Parathyroid adenoma (tissue), 2 donors: ENCODE data around the gene TSPAN10.
A peak's percentile ranks its signal among the peaks of the same experiment; 100 is the strongest.

Experiments used
- H2AFZ ChIP-seq: fragments of 300-600 bp; sonication (generic); one replicate; pipeline ENCODE4 v1.7.0; 2017; ENCODE audit warnings: antibody characterized with exemption, mild to moderate bottlenecking
- H3K27ac ChIP-seq: fragments of 300-600 bp; sonication (generic); one replicate; pipeline ENCODE4 v1.7.0; 2017
- H3K27me3 ChIP-seq: fragments of 300-600 bp; sonication (generic); one replicate; pipeline ENCODE4 v1.7.0; 2017; ENCODE audit warnings: low read length; ENCODE audit not compliant: control insufficient read depth, insufficient read depth
- H3K36me3 ChIP-seq: fragments of 300-600 bp; sonication (generic); one replicate; pipeline ENCODE4 v1.7.0; 2017; ENCODE audit warnings: low read length; ENCODE audit not compliant: control insufficient read depth, insufficient read depth
- H3K4me1 ChIP-seq: fragments of 300-600 bp; sonication (generic); one replicate; pipeline ENCODE4 v1.7.0; 2017; ENCODE audit warnings: control low read depth
- H3K4me2 ChIP-seq: fragments of 300-600 bp; sonication (generic); one replicate; pipeline ENCODE4 v1.7.0; 2017; ENCODE audit warnings: low read length
- H3K4me3 ChIP-seq: fragments of 300-600 bp; sonication (generic); one replicate; pipeline ENCODE4 v1.7.0; 2017; ENCODE audit warnings: low read depth, low read length
- H3K79me2 ChIP-seq: fragments of 300-600 bp; sonication (generic); one replicate; pipeline ENCODE4 v1.7.0; 2017; ENCODE audit warnings: control low read depth
- H3K9ac ChIP-seq: fragments of 300-600 bp; sonication (generic); one replicate; pipeline ENCODE4 v1.7.0; 2017; ENCODE audit warnings: mild to moderate bottlenecking
- H3K9me3 ChIP-seq: fragments of 300-600 bp; sonication (generic); one replicate; pipeline ENCODE4 v1.7.0; 2017; ENCODE audit warnings: low read length; ENCODE audit not compliant: control insufficient read depth
- TF ChIP-seq, protein P1 (sequence below): fragments of 300-600 bp; sonication (generic); IDR thresholded peaks from one replicate; pipeline ENCODE4 v1.7.0; 2017; ENCODE audit warnings: antibody characterized with exemption, mild to moderate bottlenecking
- donor health status: primary hyperparathyroidism.

Gene TSPAN10

GRCh38 chr17:81666342-81667191 is 29.6 kb downstream of the TSPAN10 start, which contains the start of the genes CCDC137 and OXLD1:
TSS of gene CCDC137 (plus strand) at chr17:81666737. CDS start at chr17:81666767, 30 bp downstream.
TSS of gene OXLD1 (minus strand) at chr17:81666605. CDS start at chr17:81666577, 28 bp downstream.
- H3K9me3 ChIP-seq = no peaks in the 10 kb centered on the region

GRCh38 chr17:81667754-81668153 is 30.8 kb downstream of the TSPAN10 start:
- H3K9ac ChIP-seq = no peak overlapping the region
- no peak overlapping the region for H3K27ac ChIP-seq
- no peak overlapping the region for H3K4me2 ChIP-seq
- TF ChIP-seq, protein P1, sequence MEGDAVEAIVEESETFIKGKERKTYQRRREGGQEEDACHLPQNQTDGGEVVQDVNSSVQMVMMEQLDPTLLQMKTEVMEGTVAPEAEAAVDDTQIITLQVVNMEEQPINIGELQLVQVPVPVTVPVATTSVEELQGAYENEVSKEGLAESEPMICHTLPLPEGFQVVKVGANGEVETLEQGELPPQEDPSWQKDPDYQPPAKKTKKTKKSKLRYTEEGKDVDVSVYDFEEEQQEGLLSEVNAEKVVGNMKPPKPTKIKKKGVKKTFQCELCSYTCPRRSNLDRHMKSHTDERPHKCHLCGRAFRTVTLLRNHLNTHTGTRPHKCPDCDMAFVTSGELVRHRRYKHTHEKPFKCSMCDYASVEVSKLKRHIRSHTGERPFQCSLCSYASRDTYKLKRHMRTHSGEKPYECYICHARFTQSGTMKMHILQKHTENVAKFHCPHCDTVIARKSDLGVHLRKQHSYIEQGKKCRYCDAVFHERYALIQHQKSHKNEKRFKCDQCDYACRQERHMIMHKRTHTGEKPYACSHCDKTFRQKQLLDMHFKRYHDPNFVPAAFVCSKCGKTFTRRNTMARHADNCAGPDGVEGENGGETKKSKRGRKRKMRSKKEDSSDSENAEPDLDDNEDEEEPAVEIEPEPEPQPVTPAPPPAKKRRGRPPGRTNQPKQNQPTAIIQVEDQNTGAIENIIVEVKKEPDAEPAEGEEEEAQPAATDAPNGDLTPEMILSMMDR = no peak
- H3K4me1 ChIP-seq = peaks cover 6% of the 10 kb centered on the region
- no peaks in the 10 kb centered on the region for H3K9me3 ChIP-seq
- H3K27me3 ChIP-seq = no peaks in the 10 kb centered on the region
- no peak overlapping the region for H2AFZ ChIP-seq
- peaks cover 11% of the 10 kb centered on the region for H3K79me2 ChIP-seq
- H3K4me3 ChIP-seq = no peak overlapping the region
- H3K36me3 ChIP-seq = no peaks in the 10 kb centered on the region

More at GRCh38 chr17:81666342-81667191, 29.6 kb downstream of the TSPAN10 start, which contains the start of the genes CCDC137 and OXLD1:
- H2AFZ ChIP-seq = peak within 1 kb of the TSS; percentile 94
- peak within 1 kb of the TSS; percentile 55 for H3K9ac ChIP-seq
- no peaks in the 10 kb centered on the region for H3K27me3 ChIP-seq
- peak within 1 kb of the TSS; percentile 73 for H3K27ac ChIP-seq
- H3K79me2 ChIP-seq = peaks cover 11% of the 10 kb centered on the region
- TF ChIP-seq, protein P1 = no peak
- no peaks in the 10 kb centered on the region for H3K36me3 ChIP-seq
- peak within 1 kb of the TSS; percentile 85 for H3K4me3 ChIP-seq
- H3K4me2 ChIP-seq = peak within 1 kb of the TSS; percentile 97
- H3K4me1 ChIP-seq = peaks cover 6% of the 10 kb centered on the region

GRCh38 chr17:81672504-81672903 is 35.5 kb downstream of the TSPAN10 start:
- Histone ChIP-seq H3K9ac (no peak overlapping the region), H3K27me3 (no peaks in the 10 kb centered on the region), H2AFZ (no peak overlapping the region), H3K9me3 (no peaks in the 10 kb centered on the region), H3K36me3 (no peaks in the 10 kb centered on the region), H3K4me3 (no peak overlapping the region), H3K4me1 (no peaks in the 10 kb centered on the region), H3K27ac (no peak overlapping the region), H3K4me2 (no peak overlapping the region), H3K79me2 (peaks cover 12% of the 10 kb centered on the region)
- TF ChIP-seq, protein P1 = no peak

GRCh38 chr17:81672954-81673353 is 36.0 kb downstream of the TSPAN10 start:
- Histone ChIP-seq H3K4me1 (no peaks in the 10 kb centered on the region), H3K4me2 (no peak overlapping the region), H3K9ac (no peak overlapping the region), H3K79me2 (peaks cover 9% of the 10 kb centered on the region), H3K9me3 (no peaks in the 10 kb centered on the region), H3K36me3 (no peaks in the 10 kb centered on the region), H3K27me3 (no peaks in the 10 kb centered on the region), H2AFZ (no peak overlapping the region), H3K4me3 (no peak overlapping the region), H3K27ac (no peak overlapping the region)
- TF ChIP-seq, protein P1 = no peak
